K562 (cell line): Measurements from ENCODE around the gene PRUNE1. TPM values are rescaled to one million over a fixed set of nuclear protein-coding genes. Genes with fewer than 3 reads are reported as not detected.

Experiments
- EP400 ChIP-seq: fragments of 450-650 bp; IDR thresholded peaks from 2 replicates; pipeline ENCODE4 v1.6.1; 2017; ENCODE audit warnings: antibody characterized with exemption, mild to moderate bottlenecking, moderate library complexity
- TAF15 ChIP-seq: fragments of 200-400 bp; formaldehyde crosslinking; IDR thresholded peaks from 2 replicates; pipeline ENCODE4 v1.6.1; 2017; ENCODE audit warnings: mild to moderate bottlenecking, low read depth, low read length, moderate library complexity
- ZNF311 ChIP-seq: fragments of 250-450 bp; sonication (Bioruptor Pico); IDR thresholded peaks from 2 replicates; pipeline ENCODE4 v1.4.0; 2020; ENCODE audit warnings: mild to moderate bottlenecking, moderate library complexity
- polyA plus RNA-seq, 8 experiments: library from polyadenylated mRNA; depleted of rRNA in 4 of 8; stranded (reverse) in 5 of 8; unstranded in 3 of 8; fragments of >200 nt; fragmentation: Nextera tagmentation in 2 of 8; fragmentation: Illumina TruSeq in 1 of 8; extraction: Ambion mirVana in 2 of 8; extraction: Trizol in 1 of 8; gene quantifications; 2 replicates each; pipeline versions ENCODE4 v1.2.1 to v1.2.3, GENCODE V29; 2011 to 2014; ENCODE audit warnings: inconsistent platforms in 1 of 8, missing spikeins in 1 of 8
- total RNA-seq, 7 experiments: library from RNA; depleted of rRNA in 6 of 7; stranded (reverse); fragments of >200 nt in 6 of 7; fragmentation: Illumina TruSeq in 2 of 7; extraction: Trizol in 2 of 7; gene quantifications; 2 replicates each; pipeline versions ENCODE4 v1.2.1 to v1.2.3, GENCODE V29; 2011 to 2021; ENCODE audit warnings: low replicate concordance in 1 of 7
- TF ChIP-seq, protein P1 (sequence below): fragments of 200-600 bp; sonication (generic); IDR thresholded peaks from one replicate; pipeline ENCODE4 v1.6.1; 2012; ENCODE audit warnings: mild to moderate bottlenecking, low read depth, low read length, inconsistent platforms
- TF ChIP-seq, protein P2 (sequence below): fragments of 450-650 bp; IDR thresholded peaks from 2 replicates; pipeline ENCODE4 v1.6.1; 2016; ENCODE audit warnings: mild to moderate bottlenecking, moderate library complexity

PRUNE1 gene
- total and polyA plus RNA-seq, 9 of the 15 experiments (the other 6 are each of a cell fraction or from before 2014, with no cell fraction given), result 16.7 to 48.3 (median 26.2) TPM

- TF ChIP-seq, protein P1, sequence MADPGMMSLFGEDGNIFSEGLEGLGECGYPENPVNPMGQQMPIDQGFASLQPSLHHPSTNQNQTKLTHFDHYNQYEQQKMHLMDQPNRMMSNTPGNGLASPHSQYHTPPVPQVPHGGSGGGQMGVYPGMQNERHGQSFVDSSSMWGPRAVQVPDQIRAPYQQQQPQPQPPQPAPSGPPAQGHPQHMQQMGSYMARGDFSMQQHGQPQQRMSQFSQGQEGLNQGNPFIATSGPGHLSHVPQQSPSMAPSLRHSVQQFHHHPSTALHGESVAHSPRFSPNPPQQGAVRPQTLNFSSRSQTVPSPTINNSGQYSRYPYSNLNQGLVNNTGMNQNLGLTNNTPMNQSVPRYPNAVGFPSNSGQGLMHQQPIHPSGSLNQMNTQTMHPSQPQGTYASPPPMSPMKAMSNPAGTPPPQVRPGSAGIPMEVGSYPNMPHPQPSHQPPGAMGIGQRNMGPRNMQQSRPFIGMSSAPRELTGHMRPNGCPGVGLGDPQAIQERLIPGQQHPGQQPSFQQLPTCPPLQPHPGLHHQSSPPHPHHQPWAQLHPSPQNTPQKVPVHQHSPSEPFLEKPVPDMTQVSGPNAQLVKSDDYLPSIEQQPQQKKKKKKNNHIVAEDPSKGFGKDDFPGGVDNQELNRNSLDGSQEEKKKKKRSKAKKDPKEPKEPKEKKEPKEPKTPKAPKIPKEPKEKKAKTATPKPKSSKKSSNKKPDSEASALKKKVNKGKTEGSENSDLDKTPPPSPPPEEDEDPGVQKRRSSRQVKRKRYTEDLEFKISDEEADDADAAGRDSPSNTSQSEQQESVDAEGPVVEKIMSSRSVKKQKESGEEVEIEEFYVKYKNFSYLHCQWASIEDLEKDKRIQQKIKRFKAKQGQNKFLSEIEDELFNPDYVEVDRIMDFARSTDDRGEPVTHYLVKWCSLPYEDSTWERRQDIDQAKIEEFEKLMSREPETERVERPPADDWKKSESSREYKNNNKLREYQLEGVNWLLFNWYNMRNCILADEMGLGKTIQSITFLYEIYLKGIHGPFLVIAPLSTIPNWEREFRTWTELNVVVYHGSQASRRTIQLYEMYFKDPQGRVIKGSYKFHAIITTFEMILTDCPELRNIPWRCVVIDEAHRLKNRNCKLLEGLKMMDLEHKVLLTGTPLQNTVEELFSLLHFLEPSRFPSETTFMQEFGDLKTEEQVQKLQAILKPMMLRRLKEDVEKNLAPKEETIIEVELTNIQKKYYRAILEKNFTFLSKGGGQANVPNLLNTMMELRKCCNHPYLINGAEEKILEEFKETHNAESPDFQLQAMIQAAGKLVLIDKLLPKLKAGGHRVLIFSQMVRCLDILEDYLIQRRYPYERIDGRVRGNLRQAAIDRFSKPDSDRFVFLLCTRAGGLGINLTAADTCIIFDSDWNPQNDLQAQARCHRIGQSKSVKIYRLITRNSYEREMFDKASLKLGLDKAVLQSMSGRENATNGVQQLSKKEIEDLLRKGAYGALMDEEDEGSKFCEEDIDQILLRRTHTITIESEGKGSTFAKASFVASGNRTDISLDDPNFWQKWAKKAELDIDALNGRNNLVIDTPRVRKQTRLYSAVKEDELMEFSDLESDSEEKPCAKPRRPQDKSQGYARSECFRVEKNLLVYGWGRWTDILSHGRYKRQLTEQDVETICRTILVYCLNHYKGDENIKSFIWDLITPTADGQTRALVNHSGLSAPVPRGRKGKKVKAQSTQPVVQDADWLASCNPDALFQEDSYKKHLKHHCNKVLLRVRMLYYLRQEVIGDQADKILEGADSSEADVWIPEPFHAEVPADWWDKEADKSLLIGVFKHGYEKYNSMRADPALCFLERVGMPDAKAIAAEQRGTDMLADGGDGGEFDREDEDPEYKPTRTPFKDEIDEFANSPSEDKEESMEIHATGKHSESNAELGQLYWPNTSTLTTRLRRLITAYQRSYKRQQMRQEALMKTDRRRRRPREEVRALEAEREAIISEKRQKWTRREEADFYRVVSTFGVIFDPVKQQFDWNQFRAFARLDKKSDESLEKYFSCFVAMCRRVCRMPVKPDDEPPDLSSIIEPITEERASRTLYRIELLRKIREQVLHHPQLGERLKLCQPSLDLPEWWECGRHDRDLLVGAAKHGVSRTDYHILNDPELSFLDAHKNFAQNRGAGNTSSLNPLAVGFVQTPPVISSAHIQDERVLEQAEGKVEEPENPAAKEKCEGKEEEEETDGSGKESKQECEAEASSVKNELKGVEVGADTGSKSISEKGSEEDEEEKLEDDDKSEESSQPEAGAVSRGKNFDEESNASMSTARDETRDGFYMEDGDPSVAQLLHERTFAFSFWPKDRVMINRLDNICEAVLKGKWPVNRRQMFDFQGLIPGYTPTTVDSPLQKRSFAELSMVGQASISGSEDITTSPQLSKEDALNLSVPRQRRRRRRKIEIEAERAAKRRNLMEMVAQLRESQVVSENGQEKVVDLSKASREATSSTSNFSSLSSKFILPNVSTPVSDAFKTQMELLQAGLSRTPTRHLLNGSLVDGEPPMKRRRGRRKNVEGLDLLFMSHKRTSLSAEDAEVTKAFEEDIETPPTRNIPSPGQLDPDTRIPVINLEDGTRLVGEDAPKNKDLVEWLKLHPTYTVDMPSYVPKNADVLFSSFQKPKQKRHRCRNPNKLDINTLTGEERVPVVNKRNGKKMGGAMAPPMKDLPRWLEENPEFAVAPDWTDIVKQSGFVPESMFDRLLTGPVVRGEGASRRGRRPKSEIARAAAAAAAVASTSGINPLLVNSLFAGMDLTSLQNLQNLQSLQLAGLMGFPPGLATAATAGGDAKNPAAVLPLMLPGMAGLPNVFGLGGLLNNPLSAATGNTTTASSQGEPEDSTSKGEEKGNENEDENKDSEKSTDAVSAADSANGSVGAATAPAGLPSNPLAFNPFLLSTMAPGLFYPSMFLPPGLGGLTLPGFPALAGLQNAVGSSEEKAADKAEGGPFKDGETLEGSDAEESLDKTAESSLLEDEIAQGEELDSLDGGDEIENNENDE, result no peak
- TF ChIP-seq EP400, result peak; percentile 19; the same call in 1 of the 2 replicates
- TF ChIP-seq ZNF311, result no peak
- TF ChIP-seq, protein P2, sequence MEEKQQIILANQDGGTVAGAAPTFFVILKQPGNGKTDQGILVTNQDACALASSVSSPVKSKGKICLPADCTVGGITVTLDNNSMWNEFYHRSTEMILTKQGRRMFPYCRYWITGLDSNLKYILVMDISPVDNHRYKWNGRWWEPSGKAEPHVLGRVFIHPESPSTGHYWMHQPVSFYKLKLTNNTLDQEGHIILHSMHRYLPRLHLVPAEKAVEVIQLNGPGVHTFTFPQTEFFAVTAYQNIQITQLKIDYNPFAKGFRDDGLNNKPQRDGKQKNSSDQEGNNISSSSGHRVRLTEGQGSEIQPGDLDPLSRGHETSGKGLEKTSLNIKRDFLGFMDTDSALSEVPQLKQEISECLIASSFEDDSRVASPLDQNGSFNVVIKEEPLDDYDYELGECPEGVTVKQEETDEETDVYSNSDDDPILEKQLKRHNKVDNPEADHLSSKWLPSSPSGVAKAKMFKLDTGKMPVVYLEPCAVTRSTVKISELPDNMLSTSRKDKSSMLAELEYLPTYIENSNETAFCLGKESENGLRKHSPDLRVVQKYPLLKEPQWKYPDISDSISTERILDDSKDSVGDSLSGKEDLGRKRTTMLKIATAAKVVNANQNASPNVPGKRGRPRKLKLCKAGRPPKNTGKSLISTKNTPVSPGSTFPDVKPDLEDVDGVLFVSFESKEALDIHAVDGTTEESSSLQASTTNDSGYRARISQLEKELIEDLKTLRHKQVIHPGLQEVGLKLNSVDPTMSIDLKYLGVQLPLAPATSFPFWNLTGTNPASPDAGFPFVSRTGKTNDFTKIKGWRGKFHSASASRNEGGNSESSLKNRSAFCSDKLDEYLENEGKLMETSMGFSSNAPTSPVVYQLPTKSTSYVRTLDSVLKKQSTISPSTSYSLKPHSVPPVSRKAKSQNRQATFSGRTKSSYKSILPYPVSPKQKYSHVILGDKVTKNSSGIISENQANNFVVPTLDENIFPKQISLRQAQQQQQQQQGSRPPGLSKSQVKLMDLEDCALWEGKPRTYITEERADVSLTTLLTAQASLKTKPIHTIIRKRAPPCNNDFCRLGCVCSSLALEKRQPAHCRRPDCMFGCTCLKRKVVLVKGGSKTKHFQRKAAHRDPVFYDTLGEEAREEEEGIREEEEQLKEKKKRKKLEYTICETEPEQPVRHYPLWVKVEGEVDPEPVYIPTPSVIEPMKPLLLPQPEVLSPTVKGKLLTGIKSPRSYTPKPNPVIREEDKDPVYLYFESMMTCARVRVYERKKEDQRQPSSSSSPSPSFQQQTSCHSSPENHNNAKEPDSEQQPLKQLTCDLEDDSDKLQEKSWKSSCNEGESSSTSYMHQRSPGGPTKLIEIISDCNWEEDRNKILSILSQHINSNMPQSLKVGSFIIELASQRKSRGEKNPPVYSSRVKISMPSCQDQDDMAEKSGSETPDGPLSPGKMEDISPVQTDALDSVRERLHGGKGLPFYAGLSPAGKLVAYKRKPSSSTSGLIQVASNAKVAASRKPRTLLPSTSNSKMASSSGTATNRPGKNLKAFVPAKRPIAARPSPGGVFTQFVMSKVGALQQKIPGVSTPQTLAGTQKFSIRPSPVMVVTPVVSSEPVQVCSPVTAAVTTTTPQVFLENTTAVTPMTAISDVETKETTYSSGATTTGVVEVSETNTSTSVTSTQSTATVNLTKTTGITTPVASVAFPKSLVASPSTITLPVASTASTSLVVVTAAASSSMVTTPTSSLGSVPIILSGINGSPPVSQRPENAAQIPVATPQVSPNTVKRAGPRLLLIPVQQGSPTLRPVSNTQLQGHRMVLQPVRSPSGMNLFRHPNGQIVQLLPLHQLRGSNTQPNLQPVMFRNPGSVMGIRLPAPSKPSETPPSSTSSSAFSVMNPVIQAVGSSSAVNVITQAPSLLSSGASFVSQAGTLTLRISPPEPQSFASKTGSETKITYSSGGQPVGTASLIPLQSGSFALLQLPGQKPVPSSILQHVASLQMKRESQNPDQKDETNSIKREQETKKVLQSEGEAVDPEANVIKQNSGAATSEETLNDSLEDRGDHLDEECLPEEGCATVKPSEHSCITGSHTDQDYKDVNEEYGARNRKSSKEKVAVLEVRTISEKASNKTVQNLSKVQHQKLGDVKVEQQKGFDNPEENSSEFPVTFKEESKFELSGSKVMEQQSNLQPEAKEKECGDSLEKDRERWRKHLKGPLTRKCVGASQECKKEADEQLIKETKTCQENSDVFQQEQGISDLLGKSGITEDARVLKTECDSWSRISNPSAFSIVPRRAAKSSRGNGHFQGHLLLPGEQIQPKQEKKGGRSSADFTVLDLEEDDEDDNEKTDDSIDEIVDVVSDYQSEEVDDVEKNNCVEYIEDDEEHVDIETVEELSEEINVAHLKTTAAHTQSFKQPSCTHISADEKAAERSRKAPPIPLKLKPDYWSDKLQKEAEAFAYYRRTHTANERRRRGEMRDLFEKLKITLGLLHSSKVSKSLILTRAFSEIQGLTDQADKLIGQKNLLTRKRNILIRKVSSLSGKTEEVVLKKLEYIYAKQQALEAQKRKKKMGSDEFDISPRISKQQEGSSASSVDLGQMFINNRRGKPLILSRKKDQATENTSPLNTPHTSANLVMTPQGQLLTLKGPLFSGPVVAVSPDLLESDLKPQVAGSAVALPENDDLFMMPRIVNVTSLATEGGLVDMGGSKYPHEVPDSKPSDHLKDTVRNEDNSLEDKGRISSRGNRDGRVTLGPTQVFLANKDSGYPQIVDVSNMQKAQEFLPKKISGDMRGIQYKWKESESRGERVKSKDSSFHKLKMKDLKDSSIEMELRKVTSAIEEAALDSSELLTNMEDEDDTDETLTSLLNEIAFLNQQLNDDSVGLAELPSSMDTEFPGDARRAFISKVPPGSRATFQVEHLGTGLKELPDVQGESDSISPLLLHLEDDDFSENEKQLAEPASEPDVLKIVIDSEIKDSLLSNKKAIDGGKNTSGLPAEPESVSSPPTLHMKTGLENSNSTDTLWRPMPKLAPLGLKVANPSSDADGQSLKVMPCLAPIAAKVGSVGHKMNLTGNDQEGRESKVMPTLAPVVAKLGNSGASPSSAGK, result no peak
- no peak for TF ChIP-seq TAF15
Measured at GRCh38 chr1:151013518-151013917, 5.3 kb downstream of the PRUNE1 start (continued).
